Measurements from ENCODE around the gene MYCBPAP. TPM values are rescaled to one million over a fixed set of nuclear protein-coding genes. Genes with fewer than 3 reads are reported as not detected.

The MYCBPAP gene
- total RNA-seq, 6 experiments from 2014 or later: 0.51 TPM; not detected in 5

GRCh38 chr17:50520483-50520882 lies 12.2 kb downstream of the MYCBPAP start:
- DNase-seq (no peak), ATAC-seq (no peak)
- intact Hi-C loops (cut with DNase I): no loop called here
- Histone ChIP-seq H3K27ac (no peak overlapping the region), H3K4me1 (peaks cover 0 to 3% (median 0%) of the 10 kb centered on the region in 4 donors), H3K27me3 (no peaks in the 10 kb centered on the region), H3K4me3 (no peak overlapping the region), H3K36me3 (no peaks in the 10 kb centered on the region), H3K9me3 (no peaks in the 10 kb centered on the region)
- 87% methylated on average over 2 of the region's 2 CpGs for WGBS (ENCODE audit: insufficient coverage, low coverage, low lambda C conversion rate, missing lambda C conversion rate)
- no peak for TF ChIP-seq POLR2A (IDR thresholded peaks at IDR 0.05)
- no peak for TF ChIP-seq CTCF (IDR thresholded peaks at IDR 0.05)

- Histone ChIP-seq H3K36me3 (no peaks in the 10 kb centered on the region), H3K27ac (no peak overlapping the region), H3K4me1 (no peaks in the 10 kb centered on the region), H3K9me3 (no peaks in the 10 kb centered on the region), H3K4me3 (no peak overlapping the region), H3K27me3 (no peaks in the 10 kb centered on the region)
- TF ChIP-seq POLR2A (IDR thresholded peaks at IDR 0.05): no peak
- intact Hi-C loops (cut with DNase I): no loop called here
- ATAC-seq: no peak
- no CpG with 5 or more reads among the region's 2 CpGs for WGBS (ENCODE audit: insufficient coverage, low coverage, low lambda C conversion rate, missing lambda C conversion rate)
- DNase-seq: no peak
Observed at GRCh38 chr17:50521514-50521913, 13.3 kb downstream of the MYCBPAP start.

DNA sequence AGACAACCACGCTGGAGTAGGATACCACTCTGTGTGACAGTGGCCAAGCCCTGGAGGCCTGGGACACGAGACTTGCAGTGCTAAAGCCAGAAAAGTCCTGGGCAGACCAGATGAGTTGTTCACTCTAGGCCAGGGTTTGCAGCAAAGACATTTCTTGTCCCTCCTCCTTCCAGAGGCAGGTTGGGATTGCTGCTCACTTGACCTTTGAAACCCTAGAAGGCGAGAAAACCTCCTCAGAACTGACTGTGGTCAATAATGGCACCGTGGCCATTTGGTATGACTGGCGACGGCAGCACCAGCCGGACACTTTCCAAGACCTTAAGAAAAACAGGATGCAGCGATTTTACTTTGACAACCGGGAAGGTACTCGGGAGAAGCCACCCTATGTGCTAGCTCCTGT lies 14.5 kb downstream of the MYCBPAP start:
- Histone ChIP-seq H3K9me3 (no peaks in the 10 kb centered on the region), H3K27ac (no peak overlapping the region), H3K4me3 (no peak overlapping the region), H3K36me3 (no peaks in the 10 kb centered on the region), H3K27me3 (no peaks in the 10 kb centered on the region), H3K4me1 (no peaks in the 10 kb centered on the region)
- no peak for ATAC-seq
- intact Hi-C loops (cut with DNase I): no loop called here
- 33% methylated on average over 1 of the region's 10 CpGs for WGBS (ENCODE audit: insufficient coverage, low coverage, low lambda C conversion rate, missing lambda C conversion rate)
- DNase-seq: no peak
- no peak for TF ChIP-seq CTCF (IDR thresholded peaks at IDR 0.05)
- no peak for TF ChIP-seq POLR2A (IDR thresholded peaks at IDR 0.05)

- H3K4me1 ChIP-seq: no peaks in the 10 kb centered on the region
- H3K27me3 ChIP-seq: no peaks in the 10 kb centered on the region
- no peak overlapping the region for H3K27ac ChIP-seq
- H3K4me3 ChIP-seq: no peak overlapping the region
- ATAC-seq (no peak), DNase-seq (no peak)
- TF ChIP-seq CTCF (IDR thresholded peaks at IDR 0.05) (no peak), POLR2A (IDR thresholded peaks at IDR 0.05) (no peak)
- no peaks in the 10 kb centered on the region for H3K36me3 ChIP-seq
- H3K9me3 ChIP-seq: no peaks in the 10 kb centered on the region
- whole genome bisulfite sequencing (ENCODE audit: insufficient coverage, low coverage, low lambda C conversion rate, missing lambda C conversion rate): no CpG with 5 or more reads among the region's 2 CpGs
- intact Hi-C loops (cut with DNase I): no loop called here
Observed at GRCh38 chr17:50523208-50523607, 15.0 kb downstream of the MYCBPAP start.

DNA sequence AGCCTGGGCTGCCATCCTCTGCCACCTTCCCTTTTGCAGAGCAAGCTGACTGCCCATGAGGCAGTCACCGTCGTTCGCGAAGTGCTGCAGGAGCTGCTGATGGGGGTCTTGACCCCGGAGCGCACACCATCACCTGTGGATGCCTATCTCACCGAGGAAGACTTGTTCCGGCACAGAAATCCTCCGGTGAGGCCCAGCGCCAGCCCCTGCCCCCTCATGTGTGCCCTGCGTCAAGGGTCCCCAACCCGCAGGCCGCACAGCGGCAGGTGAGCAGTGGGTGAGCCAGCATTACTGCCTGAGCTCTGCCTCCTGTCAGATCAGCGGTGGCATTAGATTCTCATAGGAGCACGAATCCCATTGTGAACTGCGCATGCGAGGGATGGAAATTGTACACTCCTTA lies 16.6 kb downstream of the MYCBPAP start:
- intact Hi-C loops (cut with DNase I): no loop called here
- H3K4me1 ChIP-seq: no peaks in the 10 kb centered on the region
- H3K27me3 ChIP-seq: no peaks in the 10 kb centered on the region
- ATAC-seq (no peak), DNase-seq (no peak)
- TF ChIP-seq POLR2A (IDR thresholded peaks at IDR 0.05) (no peak), CTCF (IDR thresholded peaks at IDR 0.05) (no peak)
- no peaks in the 10 kb centered on the region for H3K9me3 ChIP-seq
- no peak overlapping the region for H3K4me3 ChIP-seq
- H3K27ac ChIP-seq: no peak overlapping the region
- 93% methylated on average over 3 of the region's 18 CpGs for WGBS (ENCODE audit: insufficient coverage, low coverage, low lambda C conversion rate, missing lambda C conversion rate)
- H3K36me3 ChIP-seq: no peaks in the 10 kb centered on the region

Measured in right lobe of liver (tissue), 6 donors.